Upper lobe of left lung (tissue), 6 donors: ENCODE results near the gene PPP3R1. TPM values are rescaled to one million over a fixed set of nuclear protein-coding genes. Genes with fewer than 3 reads are reported as not detected.

Experiments
- ATAC-seq, 2 donors: fragments of 200-7000 bp; cut with Tn5 transposase; one replicate each; pipeline ENCODE4 v1.9.1; 2022; ENCODE audit warnings: mild to moderate bottlenecking in 2 of 2, moderate library complexity in 2 of 2; ENCODE audit not compliant: low FRiP score in 2 of 2
- DNase-seq, 2 donors: peaks; one replicate each; pipeline ENCODE4 v3.0.0-alpha.2; 2019 to 2020
- H3K27ac ChIP-seq, 4 donors: fragments of 200-600 bp; sonication (generic); one replicate each; pipeline ENCODE4 v1.5.1; 2016 to 2019
- H3K27me3 ChIP-seq, 4 donors: fragments of 200-600 bp; sonication (generic); one replicate each; pipeline ENCODE4 v1.5.1; 2017 to 2019
- H3K36me3 ChIP-seq, 4 donors: fragments of 200-600 bp; sonication (generic); one replicate each; pipeline ENCODE4 v1.5.1; 2016 to 2019
- H3K4me1 ChIP-seq, 4 donors: fragments of 200-600 bp; sonication (generic); one replicate each; pipeline ENCODE4 v1.5.1; 2018 to 2019
- H3K4me3 ChIP-seq, 4 donors: fragments of 200-600 bp; sonication (generic); one replicate each; pipeline ENCODE4 v1.5.1; 2017 to 2019; ENCODE audit warnings: mild to moderate bottlenecking in 2 of 4, moderate library complexity in 1 of 4
- H3K9me3 ChIP-seq, 4 donors: fragments of 200-600 bp; sonication (generic); one replicate each; pipeline ENCODE4 v1.5.1; 2018 to 2019
- EP300 ChIP-seq, 4 donors: sonication (generic); formaldehyde crosslinking; IDR thresholded peaks; one replicate each; pipeline ENCODE4 v1.5.1; 2017; ENCODE audit warnings: antibody characterized with exemption in 4 of 4, control low read depth in 2 of 4
- POLR2A ChIP-seq, 4 donors: fragments of 450-650 bp; IDR thresholded peaks; one replicate each; pipeline ENCODE4 v1.5.1; 2016 to 2017; ENCODE audit warnings: antibody characterized with exemption in 4 of 4, mild to moderate bottlenecking in 2 of 4
- POLR2AphosphoS5 ChIP-seq, 2 donors: sonication (generic); formaldehyde crosslinking; IDR thresholded peaks; one replicate each; pipeline ENCODE4 v1.5.1; 2017; ENCODE audit warnings: antibody characterized with exemption in 2 of 2
- WGBS, 2 donors: methylation state at CpG; one replicate each; pipeline ENCODE4 v1.1.5; 2017 to 2018; 5-methylcytosine and 5-hydroxymethylcytosine counted together
- total RNA-seq, 6 donors: library from RNA; depleted of rRNA in 4 of 6; stranded (reverse); fragments of >200 nt in 4 of 6; gene quantifications; one replicate each; pipeline versions ENCODE4 v1.1.0 to v1.2.1, GENCODE V29; 2016 to 2021
- TF ChIP-seq, protein P1 (sequence below), 6 experiments: fragments of 450-650 bp in 4 of 6; fragments of 200-600 bp in 2 of 6; sonication (generic) in 2 of 6; IDR thresholded peaks; one replicate each; pipeline ENCODE4 v1.5.1; 2016 to 2019; ENCODE audit warnings: antibody characterized with exemption in 6 of 6
- donor health status: DM: no; HTN: no; CAD: no; lungs with moderate emphysema.
- donor health status: DM: no; HTN: yes; CAD: no; lungs with severe emphysema.

PPP3R1 gene
- total RNA-seq, 6 donors from 2014 or later: 14.7 to 56.6 (median 45.4) TPM

DNA sequence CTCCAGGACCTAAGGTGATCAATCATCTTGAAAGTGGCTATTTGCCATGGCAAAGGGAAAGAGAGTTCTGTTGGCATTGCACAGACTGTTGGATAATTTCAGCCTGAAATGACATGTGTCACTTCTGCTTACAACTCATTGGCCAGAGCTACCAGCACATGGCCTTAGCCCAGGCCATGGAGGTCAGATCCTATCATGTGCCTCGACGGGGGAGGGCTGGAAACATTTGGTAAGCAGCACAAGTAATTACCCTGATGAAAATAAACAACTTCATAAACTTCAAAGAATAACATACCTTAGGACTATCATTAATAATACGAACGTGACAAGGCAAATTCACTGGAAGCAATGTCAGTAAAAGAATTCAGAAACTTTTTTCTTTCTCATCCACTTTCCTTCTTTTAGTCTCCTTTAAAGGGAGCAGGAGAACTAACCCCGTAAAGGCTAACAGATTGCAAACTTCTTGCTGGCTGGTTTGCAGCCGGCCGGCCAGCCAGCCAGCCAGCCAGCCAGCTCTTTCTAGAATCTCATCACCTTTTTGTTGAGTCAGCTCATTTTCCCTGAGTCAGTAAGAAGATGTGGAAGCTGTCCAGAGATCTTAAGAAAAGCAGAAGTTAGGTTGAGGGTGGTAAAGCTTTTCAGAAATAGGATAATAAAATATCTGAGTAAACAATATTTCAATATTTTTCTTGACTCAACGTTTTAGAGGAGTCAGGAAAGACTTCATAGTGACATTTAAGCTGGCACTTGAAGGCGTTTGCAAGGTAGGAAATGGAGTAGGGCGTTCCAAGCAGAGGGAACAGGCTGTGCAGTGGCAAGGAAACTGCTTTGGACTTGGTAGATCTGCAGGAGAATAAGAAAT lies 35.5 kb upstream of the PPP3R1 start:
- H3K9me3 ChIP-seq: no peaks in the 10 kb centered on the region
- peak; percentile 27 to 66 for DNase-seq

DNA sequence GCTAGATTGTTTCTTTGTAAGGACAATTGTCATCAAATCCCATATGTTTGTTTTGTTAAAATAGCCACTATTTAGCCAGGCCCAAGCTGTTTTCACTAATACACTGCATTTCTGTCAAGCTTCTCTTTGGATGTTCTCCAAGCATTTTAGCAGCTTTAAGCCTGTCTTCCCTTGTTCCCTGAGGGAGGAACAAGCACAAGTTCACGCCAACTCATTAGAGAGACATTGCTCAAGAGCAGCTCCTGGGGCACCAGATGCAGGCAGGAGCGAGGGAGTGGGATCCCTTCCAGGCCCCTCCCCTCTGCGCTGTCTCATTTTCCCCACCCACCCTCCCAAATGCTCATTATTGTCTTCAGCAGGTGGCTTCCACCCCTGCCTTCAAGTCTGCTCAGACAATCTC lies 32.6 kb upstream of the PPP3R1 start:
- 49 to 51% methylated on average over 3 of the region's 3 CpGs for WGBS, 2 donors
- DNase-seq (no peak), ATAC-seq (peak in 1 of 2 donors; percentile 69)
- H3K9me3 ChIP-seq: no peaks in the 10 kb centered on the region
- H3K4me1 ChIP-seq: peaks cover 8 to 26% (median 18%) of the 10 kb centered on the region in 4 donors
- H3K27me3 ChIP-seq: no peaks in the 10 kb centered on the region
- no peaks in the 10 kb centered on the region for H3K36me3 ChIP-seq
- H3K27ac ChIP-seq: no peak overlapping the region
- TF ChIP-seq, protein P1, sequence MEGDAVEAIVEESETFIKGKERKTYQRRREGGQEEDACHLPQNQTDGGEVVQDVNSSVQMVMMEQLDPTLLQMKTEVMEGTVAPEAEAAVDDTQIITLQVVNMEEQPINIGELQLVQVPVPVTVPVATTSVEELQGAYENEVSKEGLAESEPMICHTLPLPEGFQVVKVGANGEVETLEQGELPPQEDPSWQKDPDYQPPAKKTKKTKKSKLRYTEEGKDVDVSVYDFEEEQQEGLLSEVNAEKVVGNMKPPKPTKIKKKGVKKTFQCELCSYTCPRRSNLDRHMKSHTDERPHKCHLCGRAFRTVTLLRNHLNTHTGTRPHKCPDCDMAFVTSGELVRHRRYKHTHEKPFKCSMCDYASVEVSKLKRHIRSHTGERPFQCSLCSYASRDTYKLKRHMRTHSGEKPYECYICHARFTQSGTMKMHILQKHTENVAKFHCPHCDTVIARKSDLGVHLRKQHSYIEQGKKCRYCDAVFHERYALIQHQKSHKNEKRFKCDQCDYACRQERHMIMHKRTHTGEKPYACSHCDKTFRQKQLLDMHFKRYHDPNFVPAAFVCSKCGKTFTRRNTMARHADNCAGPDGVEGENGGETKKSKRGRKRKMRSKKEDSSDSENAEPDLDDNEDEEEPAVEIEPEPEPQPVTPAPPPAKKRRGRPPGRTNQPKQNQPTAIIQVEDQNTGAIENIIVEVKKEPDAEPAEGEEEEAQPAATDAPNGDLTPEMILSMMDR (IDR thresholded peaks at IDR 0.05): no peak
- H3K4me3 ChIP-seq: no peak overlapping the region

More for the DNA sequence above, 35.5 kb upstream of the PPP3R1 start:
- peak overlapping the region in 1 of 4 donors; percentile 63 for H3K27ac ChIP-seq
- WGBS, 2 donors: 31 to 32% methylated on average over 10 of the region's 10 CpGs
- peak; percentile 53 to 85 for ATAC-seq
- TF ChIP-seq, protein P1 (IDR thresholded peaks at IDR 0.05): no peak
- no peak for TF ChIP-seq EP300 (IDR thresholded peaks at IDR 0.05)
- TF ChIP-seq POLR2AphosphoS5 (IDR thresholded peaks at IDR 0.05): no peak
- no peak for TF ChIP-seq POLR2A (IDR thresholded peaks at IDR 0.05)
- H3K4me1 ChIP-seq: peaks cover 5 to 28% (median 16%) of the 10 kb centered on the region in 4 donors
- H3K36me3 ChIP-seq: no peaks in the 10 kb centered on the region
- H3K4me3 ChIP-seq: no peak overlapping the region
- H3K27me3 ChIP-seq: no peaks in the 10 kb centered on the region

DNA sequence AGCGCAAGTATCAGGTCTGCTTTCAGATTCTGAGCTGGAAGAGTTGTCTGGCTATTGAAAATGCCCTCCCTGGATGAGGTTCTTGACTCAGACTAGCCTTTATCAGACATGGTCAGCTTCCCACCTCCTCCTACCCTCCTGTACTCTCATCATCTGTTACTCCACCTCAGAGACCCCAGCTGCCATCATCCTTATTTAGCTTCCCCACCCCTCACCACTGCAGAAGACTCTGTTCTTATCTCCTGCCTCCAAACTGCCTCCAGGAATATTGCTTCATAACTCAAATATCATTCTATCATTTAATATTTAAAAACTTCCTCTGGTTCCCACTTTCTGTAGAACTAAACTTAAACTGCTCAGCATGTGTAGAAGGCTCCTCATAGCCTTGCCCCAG lies 31.1 kb upstream of the PPP3R1 start:
- DNase-seq: no peak
- Histone ChIP-seq H3K9me3 (no peaks in the 10 kb centered on the region), H3K36me3 (no peaks in the 10 kb centered on the region), H3K27ac (no peak overlapping the region), H3K4me1 (peaks cover 6 to 27% (median 17%) of the 10 kb centered on the region in 4 donors), H3K27me3 (no peaks in the 10 kb centered on the region), H3K4me3 (no peak overlapping the region)
- 90 to 100% methylated on average over 1 of the region's 1 CpG for WGBS, 2 donors
- ATAC-seq: no peak
- TF ChIP-seq POLR2A (IDR thresholded peaks at IDR 0.05): no peak
- TF ChIP-seq EP300 (IDR thresholded peaks at IDR 0.05): no peak
- TF ChIP-seq POLR2AphosphoS5 (IDR thresholded peaks at IDR 0.05): no peak
- TF ChIP-seq, protein P1 (IDR thresholded peaks at IDR 0.05): no peak

DNA sequence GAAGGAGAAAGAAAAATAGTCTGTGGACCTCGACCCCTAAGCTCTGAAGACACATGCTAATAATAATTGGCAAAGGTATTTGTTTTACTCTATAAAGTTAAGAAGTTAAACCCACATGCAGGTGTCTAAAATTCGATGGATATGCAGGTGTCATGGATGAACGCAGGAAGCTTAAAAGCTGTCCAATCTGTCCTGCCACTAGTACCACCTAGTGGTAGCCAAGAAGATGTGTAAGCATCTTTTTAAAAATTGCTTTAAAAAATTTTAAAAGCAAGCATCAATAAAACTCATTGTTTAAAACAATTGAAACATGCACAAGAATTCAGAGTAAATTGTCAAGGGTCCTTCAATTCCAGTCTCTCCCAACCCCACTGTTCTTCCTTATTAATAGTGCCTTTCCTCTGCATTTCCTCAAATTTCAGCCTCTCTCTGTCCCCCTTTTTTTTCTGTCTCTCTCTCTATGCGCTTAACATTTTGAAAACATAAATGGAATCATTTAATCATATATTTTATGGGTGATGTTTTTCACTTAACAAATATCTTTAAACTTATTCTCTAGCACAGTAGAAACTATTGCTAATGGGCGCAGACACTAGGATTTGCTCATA lies 30.6 kb upstream of the PPP3R1 start:
- WGBS, 2 donors: 41% methylated on average over 5 of the region's 5 CpGs
- peak in 1 of 2 donors; percentile 59 for ATAC-seq
- H3K27me3 ChIP-seq: no peaks in the 10 kb centered on the region
- TF ChIP-seq POLR2A (IDR thresholded peaks at IDR 0.05): no peak
- TF ChIP-seq, protein P1 (IDR thresholded peaks at IDR 0.05): peak; percentile 45 to 74 (median 65)
- peaks cover 4 to 27% (median 15%) of the 10 kb centered on the region in 4 donors for H3K4me1 ChIP-seq
- H3K27ac ChIP-seq: no peak overlapping the region
- no peak overlapping the region for H3K4me3 ChIP-seq
- no peak for DNase-seq
- no peaks in the 10 kb centered on the region for H3K9me3 ChIP-seq
- H3K36me3 ChIP-seq: no peaks in the 10 kb centered on the region
